HuH-7 (cell line): ENCODE results near the gene RIMBP2.

Experiments used
- DNase-seq: peaks from one replicate; pipeline ENCODE4 v3.0.0; 2011; ENCODE audit warnings: low spot score

The RIMBP2 gene

GRCh38 chr12:130569521-130569920 lies 146.6 kb downstream of the RIMBP2 start:
- DNase-seq, result no peak

DNA sequence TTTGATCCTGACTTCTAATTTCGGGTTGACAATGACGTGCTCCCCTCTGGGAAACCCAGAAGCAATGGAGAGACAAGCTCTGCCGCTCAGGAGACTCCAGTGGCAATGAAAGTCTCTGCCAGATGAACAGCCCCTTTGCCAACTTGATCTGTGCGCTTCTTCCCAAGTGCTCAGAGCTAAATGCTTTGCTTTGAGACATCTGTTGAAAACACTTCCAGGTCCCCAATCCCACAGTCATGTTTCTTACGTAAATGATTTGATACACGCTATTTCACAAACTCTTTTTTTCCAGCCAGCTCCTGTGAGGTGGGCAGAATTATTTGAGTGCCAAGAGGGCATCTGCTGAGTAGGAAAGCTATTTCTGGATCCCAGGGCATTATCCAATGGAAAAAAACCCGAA lies 147.6 kb downstream of the RIMBP2 start:
- no peak for DNase-seq

DNA sequence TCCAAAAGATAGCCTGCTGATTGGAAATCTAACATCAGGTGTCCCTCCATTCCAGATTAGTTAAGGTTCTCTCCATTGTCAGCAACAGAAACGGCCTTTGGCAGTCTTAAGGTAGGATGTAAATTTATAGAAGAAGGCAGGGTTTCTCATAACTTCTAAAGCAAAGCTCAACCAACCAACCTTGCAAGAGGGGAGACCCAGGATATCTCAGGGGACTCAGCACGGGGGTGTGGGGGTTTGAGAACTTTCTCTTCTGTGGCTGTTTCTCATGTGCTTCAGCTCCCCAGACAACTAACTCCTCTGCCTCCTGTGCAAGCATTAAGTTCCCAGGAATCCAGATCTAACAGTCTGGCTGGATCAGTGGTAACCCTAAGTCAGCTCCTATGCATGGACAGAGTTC lies 148.1 kb downstream of the RIMBP2 start:
- no peak for DNase-seq

DNA sequence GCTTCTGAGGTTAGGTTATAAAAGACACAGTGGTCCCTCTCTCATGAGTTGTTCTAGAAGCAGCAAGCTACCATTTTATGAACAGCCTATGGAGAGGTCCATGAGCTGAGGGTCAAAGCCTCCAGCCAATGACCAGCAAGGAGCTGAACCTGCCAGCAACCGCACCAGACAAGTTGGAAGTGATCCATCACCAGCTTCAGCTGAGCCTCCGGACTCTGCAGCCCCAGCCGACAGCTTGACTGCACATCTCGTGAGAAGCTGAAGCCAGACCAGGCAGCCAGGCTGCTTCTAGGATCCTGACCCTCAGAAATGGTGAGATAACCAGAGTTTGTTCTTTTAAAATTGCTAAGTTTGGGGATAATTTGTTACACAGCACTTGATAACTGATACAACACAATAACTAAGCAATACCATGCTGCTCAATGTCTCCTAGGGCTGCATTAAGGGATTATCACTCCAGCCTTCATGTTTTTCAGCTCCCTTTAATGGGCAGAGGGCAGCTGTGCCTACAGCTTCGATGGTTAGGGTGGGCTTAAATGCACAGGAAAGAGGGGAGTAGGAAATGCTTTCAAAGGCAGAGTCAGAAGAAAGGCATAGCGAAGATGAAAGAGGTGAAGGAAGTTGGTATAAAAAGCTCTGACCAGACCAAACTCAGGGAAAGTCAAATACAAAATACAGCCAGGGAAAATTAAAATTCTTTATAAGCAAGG lies 149.5 kb downstream of the RIMBP2 start:
- no peak for DNase-seq

DNA sequence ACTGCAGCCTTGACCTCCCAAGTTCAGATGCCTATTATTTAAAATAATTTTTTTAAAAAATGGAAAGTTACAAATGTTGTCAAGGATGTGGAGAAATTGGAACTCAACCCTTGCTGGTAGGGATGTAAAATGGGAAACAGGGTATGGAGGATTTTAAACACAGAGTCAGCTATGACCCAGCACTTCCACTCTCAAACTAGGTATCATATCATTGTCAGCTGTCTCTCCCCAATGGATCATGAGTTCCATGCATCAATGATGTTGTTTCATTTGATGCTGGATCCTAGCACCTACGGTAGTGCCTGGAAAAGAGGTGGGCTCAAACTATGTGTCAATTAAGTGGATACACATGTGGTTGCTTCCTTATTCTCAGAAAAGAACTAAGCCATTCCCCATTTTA lies 150.9 kb downstream of the RIMBP2 start:
- no peak for DNase-seq

GRCh38 chr12:130563323-130563722 lies 152.8 kb downstream of the RIMBP2 start:
- DNase-seq, result no peak

- no peak for DNase-seq
Observed at GRCh38 chr12:130562716-130563115, 153.4 kb downstream of the RIMBP2 start.

DNA sequence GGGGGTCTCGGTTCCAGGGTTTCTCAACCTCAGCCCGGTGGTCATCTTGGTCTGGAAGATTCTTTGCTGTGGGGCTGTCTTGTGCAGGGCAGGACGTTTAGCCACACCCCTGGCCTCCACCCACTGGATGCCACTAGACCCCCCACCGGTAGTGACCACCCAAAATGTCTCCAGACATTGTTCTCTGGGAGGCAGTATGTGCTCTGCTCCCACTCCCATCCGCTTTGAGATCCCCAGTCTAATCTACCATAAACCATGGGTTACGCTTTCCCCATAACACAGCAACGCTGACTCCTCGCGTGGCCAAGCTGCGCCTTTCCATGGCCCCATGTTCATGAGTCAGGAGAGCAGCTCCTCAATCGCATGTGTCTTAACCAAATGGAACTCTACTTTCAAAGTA lies 155.8 kb downstream of the RIMBP2 start:
- DNase-seq, result no peak

DNA sequence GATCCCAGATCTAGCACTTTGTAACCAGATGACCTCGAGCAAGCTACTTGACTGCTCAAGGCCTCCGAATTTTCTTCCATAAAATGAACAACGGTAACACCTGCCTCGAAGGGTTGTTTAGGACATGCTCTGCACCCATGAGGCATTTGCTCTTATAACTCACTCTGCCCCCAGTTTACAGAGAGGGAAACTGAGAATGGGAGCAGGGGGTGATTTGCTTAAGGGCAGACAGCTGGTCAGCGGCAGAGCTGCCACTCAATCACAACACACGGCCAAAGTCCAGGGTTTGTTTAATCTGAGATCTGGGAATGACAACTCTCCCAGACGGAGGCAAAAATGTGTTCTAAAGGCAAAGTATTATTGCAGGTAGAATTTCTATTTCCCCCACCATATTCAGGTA lies 156.3 kb downstream of the RIMBP2 start:
- no peak for DNase-seq

DNA sequence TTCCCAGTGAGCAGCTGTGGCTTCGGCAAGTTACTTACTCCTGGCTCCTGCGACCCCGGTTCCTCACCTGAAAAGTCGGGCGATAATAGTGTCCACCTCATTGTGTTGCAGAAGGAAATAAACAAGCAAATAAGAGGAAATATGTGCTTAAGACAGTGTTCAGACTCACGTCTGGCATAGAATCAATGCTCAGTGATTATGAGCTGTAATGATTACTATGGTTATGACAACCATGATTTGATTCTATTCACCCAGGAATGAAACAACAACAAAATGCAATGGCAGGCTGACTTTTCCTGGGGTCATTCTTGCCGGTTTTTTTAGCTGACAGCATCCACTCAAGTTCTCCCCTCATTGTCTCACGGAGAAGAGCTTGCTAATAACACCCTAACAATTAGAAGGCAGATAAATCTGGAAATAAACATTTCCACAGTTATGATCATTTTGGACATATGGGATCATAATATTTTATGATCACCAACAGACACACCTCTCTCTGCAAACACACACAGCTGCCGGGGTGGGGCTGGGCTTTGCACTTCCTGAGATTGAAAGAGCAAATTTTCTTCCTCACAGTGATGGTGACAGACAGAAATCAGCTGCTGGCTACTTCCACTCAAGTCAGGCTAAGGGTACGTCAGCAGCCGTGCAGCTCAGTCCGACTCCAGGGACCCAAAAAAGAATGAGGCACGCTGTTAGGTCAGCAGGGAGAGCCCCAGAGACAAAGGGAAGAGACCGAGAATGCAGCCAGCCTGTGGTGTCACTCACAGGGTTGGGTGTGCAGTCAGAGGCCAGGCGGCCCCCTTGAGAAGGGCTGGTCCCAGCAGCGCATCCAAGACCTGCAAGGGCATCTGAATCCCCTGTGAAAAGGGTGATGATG lies 158.0 kb downstream of the RIMBP2 start:
- DNase-seq, result no peak

- DNase-seq, result no peak
Observed at GRCh38 chr12:130557201-130557600, 158.9 kb downstream of the RIMBP2 start.

GRCh38 chr12:130556486-130557055 lies 159.5 kb downstream of the RIMBP2 start:
- DNase-seq, result no peak

- DNase-seq, result no peak
Observed at GRCh38 chr12:130555628-130556485, 160.2 kb downstream of the RIMBP2 start.

DNA sequence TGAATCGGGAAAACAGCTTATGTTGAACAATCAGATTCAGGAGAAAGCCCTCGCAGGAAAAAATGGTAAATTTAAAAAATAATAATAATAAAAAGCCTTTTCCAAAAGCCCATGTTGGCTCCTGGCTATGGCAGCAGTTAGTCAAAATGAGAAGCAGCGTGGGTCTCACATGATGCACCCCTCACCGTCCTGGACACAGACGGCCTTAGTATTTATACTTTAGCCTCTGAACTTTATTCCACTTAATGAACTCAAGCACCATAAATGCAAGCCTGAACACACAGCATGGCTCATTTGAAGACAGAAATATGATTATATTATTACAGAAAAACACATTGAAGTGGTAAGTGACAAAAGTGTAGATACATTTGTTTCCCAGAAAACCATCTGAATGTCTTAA lies 160.9 kb downstream of the RIMBP2 start:
- DNase-seq, result no peak

- no peak for DNase-seq
Observed at GRCh38 chr12:130552483-130552996, 163.6 kb downstream of the RIMBP2 start.

DNA sequence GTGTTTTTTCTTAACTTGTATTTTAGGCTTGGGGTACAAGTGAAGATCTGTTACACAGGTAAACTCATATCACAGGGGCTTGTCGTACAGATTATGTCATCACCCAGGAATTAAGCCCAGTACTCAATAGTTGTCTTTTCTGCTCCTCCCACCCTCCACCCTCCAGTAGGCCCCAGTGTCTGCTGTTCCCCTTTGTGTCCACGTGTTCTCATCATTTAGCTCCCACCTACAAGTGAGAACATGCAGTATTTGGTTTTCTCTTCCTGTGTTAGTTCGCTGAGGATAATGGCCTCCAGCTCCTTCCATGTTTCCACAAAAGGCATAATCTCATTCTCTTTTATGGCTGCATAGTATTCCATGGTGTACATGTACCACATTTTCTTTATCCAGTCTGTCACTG lies 166.7 kb downstream of the RIMBP2 start:
- DNase-seq, result no peak

DNA sequence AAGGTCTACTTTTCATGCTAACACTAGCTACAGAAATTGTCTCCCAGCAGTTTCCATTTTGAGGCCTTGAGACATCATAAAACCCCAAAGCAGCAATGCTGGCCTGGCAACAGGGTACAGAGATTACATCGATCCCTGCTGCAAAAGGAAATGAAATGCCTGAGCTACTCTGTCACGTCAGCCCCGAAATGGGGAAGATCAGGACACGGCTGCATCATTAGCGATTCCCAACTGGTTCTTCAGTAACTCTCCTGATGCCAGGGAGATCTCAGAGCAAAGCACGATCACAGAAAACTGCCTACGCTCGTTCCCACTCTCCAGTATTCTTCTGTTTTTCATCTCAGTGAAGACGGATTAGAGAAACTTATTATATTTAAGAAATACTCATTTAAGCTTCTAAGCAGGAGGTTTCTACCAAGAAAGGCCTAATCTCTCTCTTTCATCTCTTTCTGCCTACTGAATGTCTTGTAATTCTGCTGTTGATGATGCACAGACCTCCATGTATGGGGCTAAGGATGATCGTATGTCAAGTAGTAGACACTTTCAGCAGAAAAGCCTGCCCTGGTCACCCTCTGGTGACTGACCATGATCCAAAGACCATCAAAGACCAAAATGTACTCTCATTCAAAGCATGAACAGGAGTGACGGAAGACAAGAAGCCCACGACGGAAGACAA lies 168.5 kb downstream of the RIMBP2 start:
- no peak for DNase-seq

- no peak for DNase-seq
Observed at GRCh38 chr12:130546494-130546893, 169.6 kb downstream of the RIMBP2 start.

GRCh38 chr12:130545475-130545874 lies 170.6 kb downstream of the RIMBP2 start:
- DNase-seq, result no peak

- no peak for DNase-seq
Observed at GRCh38 chr12:130540376-130540775, 175.7 kb downstream of the RIMBP2 start.

- no peak for DNase-seq
Observed at GRCh38 chr12:130538343-130539095, 177.6 kb downstream of the RIMBP2 start.
